Aortic smooth muscle cell (primary cell): ENCODE measurements around the gene CFL1. TPM values are rescaled to one million over a fixed set of nuclear protein-coding genes. Genes with fewer than 3 reads are reported as not detected.

Experiments
- total RNA-seq: library from RNA; depleted of rRNA; stranded (reverse); fragments of >200 nt; gene quantifications from 2 replicates; pipeline ENCODE4 v1.2.3, GENCODE V29; 2014

The CFL1 gene
- 1,495 and 1,569 TPM in 2 replicates for total RNA-seq

DNA sequence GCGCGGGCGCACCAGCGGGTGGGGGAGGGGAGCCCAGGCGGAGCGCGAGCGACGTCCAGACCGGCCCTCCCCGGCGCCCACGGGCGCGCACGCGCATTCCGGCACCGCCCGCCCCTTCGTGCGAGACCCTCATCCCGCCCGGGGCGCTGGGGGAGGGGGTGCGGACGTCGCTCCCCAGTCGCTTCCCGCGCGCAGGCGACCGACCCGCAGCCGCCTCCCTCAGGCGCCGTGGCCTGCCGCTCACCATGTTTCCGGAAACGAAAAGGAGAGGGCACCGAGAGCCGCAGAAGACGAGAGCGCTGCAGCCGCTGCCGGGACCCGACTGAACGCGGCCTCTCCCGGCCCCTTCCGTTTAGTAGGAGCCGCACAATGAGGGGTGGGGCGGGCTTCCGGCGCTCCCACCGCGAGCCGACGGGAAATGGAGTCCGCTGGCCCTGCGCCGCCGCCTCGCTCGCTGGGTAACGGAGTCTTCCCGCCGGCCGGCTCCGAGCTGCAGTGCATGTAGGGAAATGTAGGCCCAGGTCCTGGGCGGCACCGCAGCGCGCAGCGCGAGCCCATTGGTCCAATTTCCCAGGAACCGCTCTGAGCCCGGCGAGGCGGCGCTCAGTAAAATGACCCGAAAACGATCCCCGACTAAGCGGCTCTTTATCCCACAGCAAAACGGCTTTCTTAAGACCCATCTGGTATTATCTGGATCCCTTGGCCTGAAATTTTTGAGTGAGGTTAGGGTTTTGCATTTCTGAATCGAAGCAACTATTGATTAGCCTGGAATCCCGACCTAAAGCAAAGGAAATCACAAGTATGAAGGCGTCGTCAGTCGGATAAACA lies at the start of gene CFL1:
TSS of gene CFL1 (minus strand) at position 328 of the 828 bp plus-strand sequence. CDS start at position 247, 81 bp downstream.

GRCh38 chr11:65900125-65900898 lies 42.3 kb upstream of the CFL1 start, which contains the start of gene FOSL1:
FOSL1 (minus strand) TSS chr11:65900388; CDS start chr11:65900339, 49 bp downstream.

GRCh38 chr11:65890324-65891218 lies 32.6 kb upstream of the CFL1 start, which contains the start of gene CCDC85B:
CCDC85B (plus strand) TSS chr11:65890673; CDS start chr11:65890784, 111 bp downstream.

DNA sequence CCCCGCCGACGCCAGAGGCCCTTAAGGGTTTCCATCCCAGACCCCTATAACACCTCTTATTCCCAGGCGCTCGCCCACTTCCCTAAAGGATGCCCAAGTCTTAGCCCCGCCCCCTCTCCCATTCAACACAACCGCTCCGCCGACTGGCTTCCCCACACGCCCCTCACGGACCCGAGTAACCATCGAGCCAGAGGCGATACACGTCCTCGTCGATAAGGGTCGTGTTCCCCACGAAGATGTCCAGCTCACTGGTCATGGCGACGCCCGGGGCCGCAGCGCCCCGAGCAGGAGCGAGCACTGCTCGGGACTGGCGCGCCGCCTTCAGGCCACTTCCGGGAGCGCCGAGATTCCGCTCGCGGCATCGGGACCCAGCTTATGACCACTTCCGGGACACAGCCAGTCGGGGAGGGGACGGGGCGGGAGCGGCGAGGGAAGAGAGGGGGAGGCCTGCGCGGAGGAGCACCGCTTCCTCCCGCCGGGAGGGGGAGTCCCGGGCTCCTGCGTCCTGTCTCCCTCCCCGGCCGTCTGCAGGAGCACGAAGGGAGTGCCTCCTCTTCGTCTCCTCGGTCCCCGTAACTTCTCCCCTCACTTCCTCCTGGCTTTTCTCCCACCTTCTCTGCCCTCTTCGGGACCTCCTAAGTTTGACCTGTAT lies 30.3 kb upstream of the CFL1 start, which contains the start of gene FIBP:
TSS of gene FIBP (minus strand) at position 309 of the 652 bp plus-strand sequence. CDS start at position 256, 53 bp downstream.

GRCh38 chr11:65879617-65880016 lies 21.6 kb upstream of the CFL1 start, which contains the start of gene CTSW:
CTSW (plus strand) TSS chr11:65879837; CDS start chr11:65879855, 18 bp downstream.

GRCh38 chr11:65872586-65873317 lies 14.8 kb upstream of the CFL1 start, which contains the start of gene EFEMP2:
EFEMP2 (minus strand) TSS chr11:65872800; CDS start chr11:65872354, 446 bp downstream.

GRCh38 chr11:65860278-65861164 lies 2.5 kb upstream of the CFL1 start, which contains the start of gene MUS81:
MUS81 (plus strand) TSS chr11:65860433; CDS start chr11:65860754, 321 bp downstream.

GRCh38 chr11:65833297-65834030 lies 24.5 kb downstream of the CFL1 start, which contains the start of gene SNX32:
SNX32 (plus strand) TSS chr11:65833963; CDS start chr11:65834066, 103 bp downstream.

Other genes starting within 250 kb of the CFL1 start
- gene MAP3K11, start 244.0 kb downstream of the CFL1 start, total RNA-seq, result 23.8 and 23.9 TPM in 2 replicates
- gene PCNX3, start 242.4 kb downstream of the CFL1 start, total RNA-seq, result 12.7 and 14.7 TPM in 2 replicates
- 11.9 and 13.9 TPM in 2 replicates for gene SIPA1, start 220.1 kb downstream of the CFL1 start, total RNA-seq
- 20.2 and 20.7 TPM in 2 replicates for gene RELA, start 195.3 kb downstream of the CFL1 start, total RNA-seq
- gene KAT5, start 145.9 kb downstream of the CFL1 start, total RNA-seq, result 50.4 and 53.0 TPM in 2 replicates
- gene RNASEH2C, start 137.4 kb downstream of the CFL1 start, total RNA-seq, result 42.2 and 42.3 TPM in 2 replicates
- gene AP5B1, start 77.2 kb downstream of the CFL1 start, total RNA-seq, result 4.9 and 5.5 TPM in 2 replicates
- gene OVOL1, start 71.1 kb downstream of the CFL1 start, total RNA-seq, result not detected in 2 replicates
- gene SNX32, start 24.2 kb downstream of the CFL1 start, total RNA-seq, result 0.37 and 0.40 TPM in 2 replicates
- 38.2 and 48.4 TPM in 2 replicates for gene MUS81, start 2.3 kb upstream of the CFL1 start, total RNA-seq
- gene EFEMP2, start 14.6 kb upstream of the CFL1 start, total RNA-seq, result 78.6 and 82.4 TPM in 2 replicates
- 0.12 TPM in 1 of 2 replicates, not detected in the other for gene CTSW, start 21.7 kb upstream of the CFL1 start, total RNA-seq
- gene FIBP, start 30.3 kb upstream of the CFL1 start, total RNA-seq, result 221 and 262 TPM in 2 replicates
- 80.3 and 83.5 TPM in 2 replicates for gene CCDC85B, start 32.5 kb upstream of the CFL1 start, total RNA-seq
- 24.0 and 32.9 TPM in 2 replicates for gene FOSL1, start 42.2 kb upstream of the CFL1 start, total RNA-seq
- 25.0 and 26.1 TPM in 2 replicates for gene C11orf68, start 60.9 kb upstream of the CFL1 start, total RNA-seq
- gene DRAP1, start 61.2 kb upstream of the CFL1 start, total RNA-seq, result 574 and 841 TPM in 2 replicates
- 0.13 TPM in 1 of 2 replicates, not detected in the other for gene TSGA10IP, start 87.3 kb upstream of the CFL1 start, total RNA-seq
- 52.0 and 80.1 TPM in 2 replicates for gene SART1, start 103.6 kb upstream of the CFL1 start, total RNA-seq
- gene EIF1AD, start 144.0 kb upstream of the CFL1 start, total RNA-seq, result 32.6 and 36.8 TPM in 2 replicates
- gene BANF1, start 144.3 kb upstream of the CFL1 start, total RNA-seq, result 16.5 and 25.9 TPM in 2 replicates
- gene CST6, start 153.8 kb upstream of the CFL1 start, total RNA-seq, result 3.3 and 7.6 TPM in 2 replicates
- gene CATSPER1, start 168.3 kb upstream of the CFL1 start, total RNA-seq, result 0.13 and 0.19 TPM in 2 replicates
- gene GAL3ST3, start 191.0 kb upstream of the CFL1 start, total RNA-seq, result not detected in 2 replicates
- gene SF3B2, start 194.2 kb upstream of the CFL1 start, total RNA-seq, result 127 and 134 TPM in 2 replicates
- 23.9 and 47.6 TPM in 2 replicates for gene PACS1, start 212.1 kb upstream of the CFL1 start, total RNA-seq